Adrenal gland (tissue), 12 donors: Measurements from ENCODE around the gene NHERF1. TPM values are rescaled to one million over a fixed set of nuclear protein-coding genes. Genes with fewer than 3 reads are reported as not detected.

ENCODE experiments used
- DNase-seq, 7 donors: peaks; one replicate each; pipeline ENCODE4 v3.0.0-alpha.2; 2019 to 2020
- H3K27ac ChIP-seq, 5 donors: fragments of 200-600 bp; sonication (generic) in 4 of 5; 1 replicate in 3 of 5; 2 replicates in 2 of 5; pipeline versions ENCODE4 v1.5.1 to v1.8.0; 2016 to 2020; ENCODE audit warnings: mild to moderate bottlenecking in 1 of 5
- H3K27me3 ChIP-seq: fragments of 200-600 bp; 2 replicates; pipeline ENCODE4 v1.8.0; 2021
- H3K36me3 ChIP-seq, 2 donors: fragments of 200-600 bp; replicated peaks in 1 of 2; 1 replicate in 1 of 2; 2 replicates in 1 of 2; pipeline versions ENCODE4 v1.5.1 to v1.8.0; 2018 to 2022
- H3K4me1 ChIP-seq, 2 donors: fragments of 200-600 bp; replicated peaks in 1 of 2; 1 replicate in 1 of 2; 2 replicates in 1 of 2; pipeline versions ENCODE4 v1.5.1 to v1.8.0; 2018 to 2021
- H3K4me3 ChIP-seq, 4 donors: fragments of 200-600 bp; sonication (generic) in 3 of 4; one replicate each; pipeline ENCODE4 v1.5.1; 2016 to 2018
- H3K9me3 ChIP-seq, 3 donors: fragments of 200-600 bp; sonication (generic) in 1 of 3; replicated peaks in 1 of 3; 1 replicate in 2 of 3; 2 replicates in 1 of 3; pipeline versions ENCODE4 v1.5.1 to v1.8.0; 2016 to 2021
- CTCF ChIP-seq, 6 experiments: fragments of 450-650 bp in 4 of 6; fragments of 200-600 bp in 2 of 6; sonication (generic) in 1 of 6; IDR thresholded peaks; 1 replicate in 5 of 6; 2 replicates in 1 of 6; pipeline versions ENCODE4 v1.5.1 to v1.8.0; 2016 to 2021; ENCODE audit warnings: antibody characterized with exemption in 6 of 6, mild to moderate bottlenecking in 2 of 6, moderate library complexity in 1 of 6
- POLR2A ChIP-seq, 2 donors: fragments of 450-650 bp; IDR thresholded peaks; one replicate each; pipeline ENCODE4 v1.6.1; 2017; ENCODE audit warnings: antibody characterized with exemption in 2 of 2, mild to moderate bottlenecking in 2 of 2, moderate library complexity in 1 of 2
- WGBS, 4 donors: extraction: QIAGEN DNeasy Blood & Tissue Kit in 2 of 4; methylation state at CpG; one replicate each; pipeline versions ENCODE4 v1.1.5 to v1.1.7; 2013 to 2017; 5-methylcytosine and 5-hydroxymethylcytosine counted together
- intact Hi-C, 2 donors: fragments of 100-400 bp; cut with DNase I; formaldehyde crosslinking; loops; one replicate each; pipeline versions ENCODE4 v1.14.1 to v1.15.0; 2022 to 2023
- polyA plus RNA-seq, 3 donors: library from polyadenylated mRNA; stranded (reverse); fragments of 200-250 nt in 2 of 3; fragments of 350-450 nt in 1 of 3; fragmentation: Illumina TruSeq in 1 of 3; extraction: RNeasy Lipid Tissue Mini Kit (QIAGEN cat#74804) in 1 of 3; gene quantifications; one replicate each; pipeline ENCODE4 v1.2.3, GENCODE V29; 2013 to 2014
- total RNA-seq, 9 donors: library from RNA; depleted of rRNA in 4 of 9; stranded (reverse); fragments of >200 nt in 4 of 9; fragments of 120-200 nt in 1 of 9; fragmentation: NEBNext Ultra II Directional in 1 of 9; extraction: Animal tissue kit (Norgen Biotek cat#: 25700) in 1 of 9; gene quantifications; one replicate each; pipeline versions ENCODE4 v1.1.0 to v1.2.4, GENCODE V29; 2013 to 2023
- donor health status: healthy with polysubstance abuse.
- donor health status: Bipolar disorder and iron deficiency.
- donor health status: DM: yes; HTN: yes; CAD: no.
- donor health status: DM: no; HTN: no; CAD: no.
- donor health status: DM: no; HTN: no; CAD: no.
- donor health status: DM: yes; HTN: yes; CAD: no.

NHERF1 gene
- total and polyA plus RNA-seq, 12 donors = 22.0 to 277 (median 209) TPM

- Histone ChIP-seq H3K9me3 (no peaks in the 10 kb centered on the region), H3K36me3 (no peaks in the 10 kb centered on the region), H3K27ac (no peak overlapping the region), H3K27me3 (peaks cover 25% of the 10 kb centered on the region), H3K4me3 (no peak overlapping the region), H3K4me1 (peaks cover 10 to 20% of the 10 kb centered on the region in 2 donors)
- TF ChIP-seq CTCF (IDR thresholded peaks at IDR 0.05) = no peak
- TF ChIP-seq POLR2A (IDR thresholded peaks at IDR 0.05) = no peak
- 79 to 88% (median 84%) methylated on average over 7 to 9 of the region's 9 CpGs for WGBS, 4 donors
- peak in 2 of 7 donors; percentile 19 to 21 for DNase-seq
- intact Hi-C loops = loop anchor here in 1 of 2 donors (5.0 kb wide), 2 partner anchors 39 to 119 kb away; no protein-coding TSS in a partner anchor
Measured at GRCh38 chr17:74742978-74743545, 5.4 kb upstream of the NHERF1 start.

GRCh38 chr17:74743755-74744154 is 4.7 kb upstream of the NHERF1 start:
- Histone ChIP-seq H3K27me3 (peaks cover 18% of the 10 kb centered on the region), H3K9me3 (no peaks in the 10 kb centered on the region), H3K36me3 (no peaks in the 10 kb centered on the region), H3K4me3 (no peak overlapping the region), H3K27ac (no peak overlapping the region), H3K4me1 (peaks cover 11 to 20% of the 10 kb centered on the region in 2 donors)
- 36 to 51% (median 49%) methylated on average over 2 of the region's 2 CpGs for WGBS, 4 donors
- no peak for DNase-seq
- intact Hi-C loops = loop anchor here in 1 of 2 donors (2.0 to 5.0 kb wide), 3 partner anchors 27 to 119 kb away; no protein-coding TSS in a partner anchor
- TF ChIP-seq POLR2A (IDR thresholded peaks at IDR 0.05) (no peak), CTCF (IDR thresholded peaks at IDR 0.05) (no peak)

GRCh38 chr17:74744349-74744713 is 4.1 kb upstream of the NHERF1 start:
- Histone ChIP-seq H3K4me1 (peaks cover 11 to 20% of the 10 kb centered on the region in 2 donors), H3K9me3 (no peaks in the 10 kb centered on the region), H3K27ac (no peak overlapping the region), H3K36me3 (no peaks in the 10 kb centered on the region), H3K27me3 (peaks cover 13% of the 10 kb centered on the region), H3K4me3 (no peak overlapping the region)
- intact Hi-C loops = loop anchor here in 1 of 2 donors (2.0 to 5.0 kb wide), 3 partner anchors 26 to 118 kb away; no protein-coding TSS in a partner anchor
- 25 to 50% (median 34%) methylated on average over 2 of the region's 2 CpGs for WGBS, 4 donors
- TF ChIP-seq POLR2A (IDR thresholded peaks at IDR 0.05) (no peak), CTCF (IDR thresholded peaks at IDR 0.05) (no peak)
- DNase-seq = peak in 2 of 7 donors; percentile 20 to 24

- Histone ChIP-seq H3K4me3 (peak overlapping the region in 2 of 4 donors; percentile 6 to 39), H3K27me3 (peaks cover 8% of the 10 kb centered on the region), H3K9me3 (no peaks in the 10 kb centered on the region), H3K36me3 (no peaks in the 10 kb centered on the region), H3K27ac (peak overlapping the region in 3 of 5 donors; percentile 57 to 83 (median 64)), H3K4me1 (peaks cover 11 to 24% of the 10 kb centered on the region in 2 donors)
- peak; percentile 80 to 97 (median 90) for DNase-seq
- WGBS, 4 donors = 18 to 30% (median 25%) methylated on average over 10 to 24 of the region's 24 CpGs
- TF ChIP-seq CTCF (IDR thresholded peaks at IDR 0.05) = peak; percentile 99 to 100 (median 100)
- TF ChIP-seq POLR2A (IDR thresholded peaks at IDR 0.05) = no peak
- intact Hi-C loops = loop anchor here (2.0 to 5.0 kb wide), 3 partner anchors 26 to 117 kb away; no protein-coding TSS in a partner anchor
Measured at GRCh38 chr17:74744714-74745547, 3.5 kb upstream of the NHERF1 start.
